Measurements from ENCODE around the gene ZNF507. TPM values are rescaled to one million over a fixed set of nuclear protein-coding genes. Genes with fewer than 3 reads are reported as not detected.
"Not testable (repeated sequence)": the region's sequence is repeated elsewhere in the genome, so short reads cannot be mapped to it uniquely, and the experiment has no call there.

Gene ZNF507
- total and polyA plus RNA-seq, 5 donors from 2014 or later: 5.6 to 32.1 (median 6.1) TPM

GRCh38 chr19:32421589-32422361 is 76.4 kb downstream of the ZNF507 start:
- peak overlapping the region; percentile 49 for H3K4me3 ChIP-seq (ENCODE audit: low read depth, low read length)
- ATAC-seq (ENCODE audit: low read depth in 2 of 2) (no peak), DNase-seq (peak in 1 of 3 donors; percentile 38)
- no peaks in the 10 kb centered on the region for H3K9me3 ChIP-seq (ENCODE audit: control insufficient read depth in 2 of 2, low read length in 2 of 2)
- H3K27ac ChIP-seq (ENCODE audit: insufficient read depth, low read length, poor library complexity, severe bottlenecking): no peak overlapping the region
- H3K27me3 ChIP-seq (ENCODE audit: control insufficient read depth, insufficient read depth, low read length): no peaks in the 10 kb centered on the region
- peaks cover 5% of the 10 kb centered on the region for H3K4me1 ChIP-seq (ENCODE audit: control insufficient read depth, insufficient read depth, low read length, poor library complexity, severe bottlenecking)
- no peaks in the 10 kb centered on the region for H3K27me3 Mint-ChIP-seq
- H3K36me3 ChIP-seq (ENCODE audit: control insufficient read depth, insufficient read depth, low read length): no peaks in the 10 kb centered on the region
- H3K9me3 Mint-ChIP-seq: peaks cover 0 to 1% (median 0%) of the 10 kb centered on the region in 7 donors
- peaks cover 14 to 17% (median 14%) of the 10 kb centered on the region in 4 donors for H3K4me1 Mint-ChIP-seq
- H3K4me3 Mint-ChIP-seq: peak overlapping the region in 1 of 4 donors; percentile 15
- peaks cover 18% of the 10 kb centered on the region for H3K36me3 Mint-ChIP-seq
- H3K27ac Mint-ChIP-seq: peak overlapping the region; percentile 25 to 57 (median 36)

- H3K27ac ChIP-seq (ENCODE audit: insufficient read depth, low read length, poor library complexity, severe bottlenecking): no peak overlapping the region
- peak overlapping the region; percentile 49 for H3K4me3 ChIP-seq (ENCODE audit: low read depth, low read length)
- H3K4me1 Mint-ChIP-seq: peaks cover 14 to 17% (median 14%) of the 10 kb centered on the region in 4 donors
- peaks cover 0 to 1% (median 0%) of the 10 kb centered on the region in 7 donors for H3K9me3 Mint-ChIP-seq
- H3K36me3 ChIP-seq (ENCODE audit: control insufficient read depth, insufficient read depth, low read length): no peaks in the 10 kb centered on the region
- H3K27ac Mint-ChIP-seq: peak overlapping the region in 1 of 3 donors; percentile 36
- H3K4me3 Mint-ChIP-seq: peak overlapping the region in 1 of 4 donors; percentile 15
- ATAC-seq (ENCODE audit: low read depth in 2 of 2): no peak
- no peaks in the 10 kb centered on the region for H3K27me3 ChIP-seq (ENCODE audit: control insufficient read depth, insufficient read depth, low read length)
- peaks cover 5% of the 10 kb centered on the region for H3K4me1 ChIP-seq (ENCODE audit: control insufficient read depth, insufficient read depth, low read length, poor library complexity, severe bottlenecking)
- H3K36me3 Mint-ChIP-seq: peaks cover 15% of the 10 kb centered on the region
- DNase-seq: no peak
- H3K9me3 ChIP-seq (ENCODE audit: control insufficient read depth in 2 of 2, low read length in 2 of 2): no peaks in the 10 kb centered on the region
- no peaks in the 10 kb centered on the region for H3K27me3 Mint-ChIP-seq
Observed at GRCh38 chr19:32422435-32422834, 77.0 kb downstream of the ZNF507 start.

DNA sequence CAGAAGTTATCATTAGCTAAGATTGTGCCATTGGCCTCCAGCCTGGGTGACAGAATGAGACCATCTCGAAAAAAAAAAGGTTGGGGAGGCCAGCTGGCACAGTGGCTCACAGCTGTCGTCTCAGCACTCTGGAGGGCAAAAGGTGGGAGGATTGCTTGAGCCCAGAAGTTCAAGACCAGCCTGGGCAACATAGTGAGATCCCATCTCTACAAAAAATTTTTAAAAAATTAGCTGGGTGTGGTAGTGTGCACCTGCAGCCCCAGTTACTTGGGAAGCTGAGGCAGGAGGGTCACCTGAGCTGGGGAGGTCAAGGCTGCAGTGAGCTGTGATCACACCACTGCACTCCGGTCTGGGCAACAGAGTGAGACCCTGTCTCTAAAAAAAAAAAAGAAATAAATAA is 78.5 kb downstream of the ZNF507 start:
- ATAC-seq (ENCODE audit: low read depth in 2 of 2); H3K4me3 ChIP-seq (ENCODE audit: low read depth, low read length); H3K27ac Mint-ChIP-seq; H3K4me3 Mint-ChIP-seq; H3K4me1 ChIP-seq (ENCODE audit: control insufficient read depth, insufficient read depth, low read length, poor library complexity, severe bottlenecking); H3K27me3 Mint-ChIP-seq; H3K27ac ChIP-seq (ENCODE audit: insufficient read depth, low read length, poor library complexity, severe bottlenecking); H3K9me3 ChIP-seq (ENCODE audit: control insufficient read depth in 2 of 2, low read length in 2 of 2); DNase-seq; H3K27me3 ChIP-seq (ENCODE audit: control insufficient read depth, insufficient read depth, low read length); H3K36me3 ChIP-seq (ENCODE audit: control insufficient read depth, insufficient read depth, low read length); H3K9me3 Mint-ChIP-seq: not testable (repeated sequence)
- Mint-ChIP-seq H3K36me3 (peaks cover 14% of the 10 kb centered on the region), H3K4me1 (peaks cover 8 to 15% (median 13%) of the 10 kb centered on the region in 4 donors)

DNA sequence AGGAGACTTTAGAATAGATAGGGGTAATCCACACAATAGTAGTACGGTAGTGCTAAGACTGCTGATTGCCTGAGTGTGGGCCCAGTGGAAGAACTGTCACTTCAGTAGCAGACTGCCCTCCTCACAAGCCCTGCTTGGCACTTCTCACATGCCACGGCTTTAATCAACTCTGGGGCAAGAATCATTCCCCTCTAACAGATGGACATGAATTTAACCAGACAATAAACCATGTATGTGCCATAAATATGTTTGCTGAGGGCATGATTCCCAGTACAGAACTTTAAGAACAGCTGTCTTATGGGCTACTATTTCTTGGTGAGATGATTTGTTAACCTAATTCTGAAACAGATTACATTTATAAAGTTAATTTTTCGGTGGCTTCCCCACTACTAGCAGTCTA is 82.1 kb downstream of the ZNF507 start:
- no peaks in the 10 kb centered on the region for H3K9me3 ChIP-seq (ENCODE audit: control insufficient read depth in 2 of 2, low read length in 2 of 2)
- H3K27ac ChIP-seq (ENCODE audit: insufficient read depth, low read length, poor library complexity, severe bottlenecking): no peak overlapping the region
- H3K27ac Mint-ChIP-seq: no peak overlapping the region
- no peak overlapping the region for H3K4me3 Mint-ChIP-seq
- H3K9me3 Mint-ChIP-seq: no peaks in the 10 kb centered on the region
- no peaks in the 10 kb centered on the region for H3K27me3 ChIP-seq (ENCODE audit: control insufficient read depth, insufficient read depth, low read length)
- H3K4me1 ChIP-seq (ENCODE audit: control insufficient read depth, insufficient read depth, low read length, poor library complexity, severe bottlenecking): no peaks in the 10 kb centered on the region
- DNase-seq: no peak
- H3K36me3 Mint-ChIP-seq: peaks cover 17% of the 10 kb centered on the region
- H3K4me1 Mint-ChIP-seq: peaks cover 0 to 4% (median 3%) of the 10 kb centered on the region in 4 donors
- H3K27me3 Mint-ChIP-seq: no peaks in the 10 kb centered on the region
- ATAC-seq (ENCODE audit: low read depth in 2 of 2): no peak
- H3K36me3 ChIP-seq (ENCODE audit: control insufficient read depth, insufficient read depth, low read length): no peaks in the 10 kb centered on the region
- no peak overlapping the region for H3K4me3 ChIP-seq (ENCODE audit: low read depth, low read length)

DNA sequence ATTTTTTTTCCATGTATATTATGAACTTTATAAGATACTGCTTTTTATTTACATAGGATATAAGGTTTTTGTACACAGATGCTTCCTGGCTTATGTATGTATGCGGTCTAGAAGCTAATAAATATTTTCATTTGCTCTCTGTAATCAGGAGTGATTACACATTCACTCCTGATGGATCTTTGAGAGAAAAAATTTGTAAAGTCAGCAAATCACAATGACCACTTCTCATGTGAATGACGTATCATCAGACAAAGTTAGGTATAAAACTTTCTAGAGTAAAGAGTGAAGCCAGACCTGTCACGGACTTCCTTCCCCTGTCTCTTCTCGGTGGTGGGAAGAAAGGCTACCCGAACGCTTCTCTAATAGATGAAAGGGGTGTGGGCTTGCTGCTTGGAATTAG is 91.3 kb downstream of the ZNF507 start:
- Histone ChIP-seq H3K4me1 (ENCODE audit: control insufficient read depth, insufficient read depth, low read length, poor library complexity, severe bottlenecking) (no peaks in the 10 kb centered on the region), H3K27me3 (ENCODE audit: control insufficient read depth, insufficient read depth, low read length) (no peaks in the 10 kb centered on the region), H3K4me3 (ENCODE audit: low read depth, low read length) (no peak overlapping the region), H3K27ac (ENCODE audit: insufficient read depth, low read length, poor library complexity, severe bottlenecking) (no peak overlapping the region), H3K9me3 (ENCODE audit: control insufficient read depth in 2 of 2, low read length in 2 of 2) (no peaks in the 10 kb centered on the region), H3K36me3 (ENCODE audit: control insufficient read depth, insufficient read depth, low read length) (peaks cover 7% of the 10 kb centered on the region)
- Mint-ChIP-seq H3K4me1 (no peaks in the 10 kb centered on the region), H3K4me3 (no peak overlapping the region), H3K36me3 (peaks cover 29% of the 10 kb centered on the region), H3K27me3 (no peaks in the 10 kb centered on the region), H3K27ac (no peak overlapping the region), H3K9me3 (no peaks in the 10 kb centered on the region)
- DNase-seq (no peak), ATAC-seq (ENCODE audit: low read depth in 2 of 2) (no peak)

GRCh38 chr19:32437096-32437495 is 91.7 kb downstream of the ZNF507 start:
- no peak overlapping the region for H3K4me3 Mint-ChIP-seq
- H3K36me3 ChIP-seq (ENCODE audit: control insufficient read depth, insufficient read depth, low read length): peaks cover 7% of the 10 kb centered on the region
- H3K9me3 ChIP-seq (ENCODE audit: control insufficient read depth in 2 of 2, low read length in 2 of 2): no peaks in the 10 kb centered on the region
- H3K27ac ChIP-seq (ENCODE audit: insufficient read depth, low read length, poor library complexity, severe bottlenecking): no peak overlapping the region
- DNase-seq (no peak), ATAC-seq (ENCODE audit: low read depth in 2 of 2) (no peak)
- no peaks in the 10 kb centered on the region for H3K27me3 Mint-ChIP-seq
- H3K4me1 Mint-ChIP-seq: no peaks in the 10 kb centered on the region
- no peaks in the 10 kb centered on the region for H3K4me1 ChIP-seq (ENCODE audit: control insufficient read depth, insufficient read depth, low read length, poor library complexity, severe bottlenecking)
- no peak overlapping the region for H3K4me3 ChIP-seq (ENCODE audit: low read depth, low read length)
- H3K27me3 ChIP-seq (ENCODE audit: control insufficient read depth, insufficient read depth, low read length): no peaks in the 10 kb centered on the region
- no peaks in the 10 kb centered on the region for H3K9me3 Mint-ChIP-seq
- H3K36me3 Mint-ChIP-seq: peaks cover 29% of the 10 kb centered on the region
- H3K27ac Mint-ChIP-seq: no peak overlapping the region

Other genes with a start within 250 kb of the ZNF507 start
- gene DPY19L3, start 60.2 kb downstream of the ZNF507 start, total RNA-seq: 17.4 TPM
- 1 to 10 TPM; 4.5 to 6.4 (median 5.7) TPM for gene DPY19L3, start 60.2 kb downstream of the ZNF507 start, polyA plus RNA-seq
- 35.3 TPM for gene PDCD5, start 235.6 kb downstream of the ZNF507 start, total RNA-seq
- 100 to 1,000 TPM; 139 to 201 (median 150) TPM for gene PDCD5, start 235.6 kb downstream of the ZNF507 start, polyA plus RNA-seq

Data from CD4-positive, CD25-positive, alpha-beta regulatory T cell (primary cell).